NCI-H2081 treated with DMSO at 0.1 percent for 48 hours (cell line): ENCODE measurements around the gene LAMP1.
A peak's percentile ranks its signal among the peaks of the same experiment; 100 is the strongest.
"Not testable (repeated sequence)": the region's sequence is repeated elsewhere in the genome, so short reads cannot be mapped to it uniquely, and the experiment has no call there.

Experiments used
- DNase-seq: peaks from one replicate; lab custom pipeline; 2025; lab: John Stamatoyannopoulos, UW

LAMP1 gene, protein sequence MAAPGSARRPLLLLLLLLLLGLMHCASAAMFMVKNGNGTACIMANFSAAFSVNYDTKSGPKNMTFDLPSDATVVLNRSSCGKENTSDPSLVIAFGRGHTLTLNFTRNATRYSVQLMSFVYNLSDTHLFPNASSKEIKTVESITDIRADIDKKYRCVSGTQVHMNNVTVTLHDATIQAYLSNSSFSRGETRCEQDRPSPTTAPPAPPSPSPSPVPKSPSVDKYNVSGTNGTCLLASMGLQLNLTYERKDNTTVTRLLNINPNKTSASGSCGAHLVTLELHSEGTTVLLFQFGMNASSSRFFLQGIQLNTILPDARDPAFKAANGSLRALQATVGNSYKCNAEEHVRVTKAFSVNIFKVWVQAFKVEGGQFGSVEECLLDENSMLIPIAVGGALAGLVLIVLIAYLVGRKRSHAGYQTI

GRCh38 chr13:113296823-113297369, at the start of gene LAMP1:
Gene LAMP1 (plus strand): TSS chr13:113297239. CDS start chr13:113297435, 196 bp downstream.
- DNase-seq, result peak; percentile 60

- no peak for DNase-seq
Observed at GRCh38 chr13:113252516-113253095, 44.4 kb upstream of the LAMP1 start.

- DNase-seq, result not testable (repeated sequence)
Observed at GRCh38 chr13:113257908-113258307, 39.1 kb upstream of the LAMP1 start.

DNA sequence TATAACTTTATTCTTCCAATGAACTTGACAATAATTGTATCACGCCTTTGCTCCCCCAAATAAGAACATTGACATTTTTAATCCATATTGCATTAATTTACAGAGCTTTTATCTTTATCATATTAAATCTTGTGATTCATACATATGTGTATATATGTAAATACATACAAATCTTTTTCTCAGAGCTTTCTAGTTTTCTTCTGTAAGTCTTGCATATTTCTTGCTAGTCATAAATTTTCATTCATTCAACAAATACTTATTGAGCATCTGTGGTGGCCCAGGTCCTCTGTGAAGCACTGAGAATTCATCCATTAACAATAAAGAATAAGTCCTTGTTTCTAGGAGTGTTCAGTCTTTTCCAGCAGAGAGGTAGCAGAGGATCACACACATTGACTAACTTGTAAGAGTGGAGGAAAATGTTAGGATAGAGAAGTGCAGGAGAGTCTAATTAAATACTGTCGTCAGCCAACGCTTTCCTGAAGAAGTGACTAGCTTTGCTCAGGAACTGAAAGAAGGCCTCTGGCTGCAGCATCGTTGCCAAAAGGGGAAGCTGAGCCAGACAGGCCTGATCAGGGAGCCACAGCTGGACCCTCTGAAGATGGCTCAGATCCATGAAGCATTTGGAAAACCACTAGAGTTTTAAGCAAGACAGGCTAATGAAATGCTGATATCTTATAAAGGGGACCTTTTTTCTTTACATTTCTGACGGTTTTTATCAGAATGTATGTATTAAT, 38.6 kb upstream of the LAMP1 start:
- DNase-seq, result no peak

- DNase-seq, result no peak
Observed at GRCh38 chr13:113260996-113261395, 36.0 kb upstream of the LAMP1 start.

DNA sequence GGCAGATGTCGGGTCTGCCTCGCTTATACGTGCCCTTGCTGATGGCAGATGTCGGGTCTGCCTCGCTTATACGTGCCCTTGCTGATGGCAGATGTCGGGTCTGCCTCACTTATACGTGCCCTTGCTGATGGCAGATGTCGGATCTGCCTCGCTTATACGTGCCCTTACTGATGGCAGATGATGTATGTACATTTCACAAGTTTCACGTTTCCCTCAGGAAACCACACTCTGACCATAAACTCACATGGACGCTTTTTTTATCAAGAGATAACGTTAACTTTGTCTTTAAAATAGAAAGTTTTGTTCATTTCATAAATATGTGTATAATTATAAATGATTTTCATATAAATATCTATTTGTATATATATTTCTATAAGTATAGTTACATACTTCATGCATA, 34.0 kb upstream of the LAMP1 start:
- not testable (repeated sequence) for DNase-seq

DNA sequence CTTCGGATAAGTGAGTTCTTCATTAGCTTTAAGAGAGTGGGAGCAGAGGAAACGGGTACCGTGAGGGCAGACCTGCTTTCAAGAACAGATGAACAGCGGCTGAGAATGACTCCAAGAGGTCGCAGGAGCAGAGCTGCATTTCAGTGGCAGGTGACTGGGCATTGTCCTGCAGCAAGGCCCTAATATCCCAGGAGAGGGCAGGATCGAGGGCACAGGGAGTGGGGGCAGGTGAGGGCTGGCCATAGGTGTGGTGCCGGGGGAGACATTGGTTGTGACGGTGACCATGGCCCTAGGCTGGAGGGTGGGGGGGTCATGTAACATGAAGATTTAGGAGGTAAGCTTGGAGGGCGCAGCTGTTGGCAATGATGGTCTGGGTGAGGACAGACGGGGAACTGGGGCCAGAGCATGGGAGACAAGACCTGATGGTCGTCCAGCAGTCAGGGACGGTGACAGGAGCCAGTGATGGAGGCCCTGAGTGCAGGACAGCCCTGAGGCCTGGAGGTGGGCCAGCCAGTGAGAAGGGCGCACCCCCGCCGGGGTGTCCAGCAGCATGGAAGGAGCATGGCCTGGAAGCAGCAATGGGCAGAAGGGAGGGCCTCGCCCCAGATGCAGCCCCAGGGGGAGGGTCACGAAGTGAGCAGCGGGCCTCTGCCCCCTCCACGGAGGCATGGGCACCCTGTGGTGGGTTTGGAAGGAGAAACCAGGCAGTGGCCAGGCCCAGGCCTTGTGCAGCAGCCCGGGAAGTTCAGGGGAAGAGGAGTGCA, 29.2 kb upstream of the LAMP1 start:
- DNase-seq, result no peak

GRCh38 chr13:113272031-113272430, 25.0 kb upstream of the LAMP1 start:
- DNase-seq, result no peak

DNA sequence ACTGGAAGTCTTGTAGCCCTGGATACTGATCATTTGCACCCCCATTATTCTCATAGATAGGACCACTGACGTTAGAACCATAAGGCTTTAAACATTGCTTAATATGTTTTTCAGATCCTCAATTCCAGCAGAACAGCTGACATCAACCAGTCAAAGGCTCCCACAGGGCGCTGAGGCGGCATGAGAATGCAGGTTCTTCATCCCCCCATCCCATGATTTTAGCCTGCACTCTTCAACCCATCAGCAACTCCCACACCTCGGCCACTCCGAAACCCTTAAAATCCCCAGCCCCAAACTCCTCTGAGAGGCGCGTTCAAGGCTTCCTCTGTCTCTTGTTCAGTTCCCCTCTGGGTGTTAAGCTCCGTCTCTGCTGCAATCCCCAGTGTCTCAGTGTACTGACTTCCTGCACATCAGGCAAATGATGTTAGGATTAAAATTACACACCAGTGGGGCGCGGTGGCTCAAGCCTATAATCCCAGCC, 24.3 kb upstream of the LAMP1 start:
- DNase-seq, result no peak

DNA sequence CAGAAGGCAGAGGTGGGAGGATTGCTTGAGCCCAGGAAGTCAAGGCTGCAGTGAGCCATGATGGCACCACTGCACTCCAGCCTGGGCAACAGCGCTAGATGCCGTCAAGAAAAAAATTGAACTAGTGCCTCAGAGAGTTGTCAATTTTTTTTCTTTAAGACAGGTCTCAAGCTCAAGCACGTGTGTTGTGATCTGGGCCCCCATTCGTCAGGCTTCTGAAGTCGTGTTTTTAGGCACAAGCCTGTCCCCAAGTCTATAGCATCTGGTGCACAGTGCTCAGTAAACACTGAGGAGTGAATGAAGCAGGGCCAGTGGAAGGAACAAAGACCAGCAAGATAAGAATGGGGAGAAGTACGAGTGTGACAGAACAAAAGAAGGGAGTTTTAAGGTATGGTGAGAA, 23.7 kb upstream of the LAMP1 start:
- DNase-seq, result no peak

- no peak for DNase-seq
Observed at GRCh38 chr13:113273851-113274590, 23.0 kb upstream of the LAMP1 start.

DNA sequence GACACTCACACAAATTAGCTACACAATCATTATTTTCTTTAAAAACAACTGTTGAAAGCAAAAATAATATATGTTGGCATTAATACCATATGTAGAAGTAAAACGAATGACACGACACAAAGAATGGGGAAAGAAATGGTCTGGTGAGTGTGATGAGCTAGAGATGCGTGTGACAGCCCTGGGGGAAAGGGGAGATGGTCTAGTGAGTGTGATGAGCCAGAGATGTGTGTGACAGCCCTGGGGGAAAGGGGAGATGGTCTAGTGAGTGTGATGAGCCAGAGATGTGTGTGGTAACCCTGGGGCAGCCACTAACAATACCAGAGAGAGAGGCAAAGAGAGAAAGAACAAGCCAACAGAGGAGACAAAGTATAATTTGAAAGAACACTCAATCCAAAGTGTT, 22.3 kb upstream of the LAMP1 start:
- no peak for DNase-seq

DNA sequence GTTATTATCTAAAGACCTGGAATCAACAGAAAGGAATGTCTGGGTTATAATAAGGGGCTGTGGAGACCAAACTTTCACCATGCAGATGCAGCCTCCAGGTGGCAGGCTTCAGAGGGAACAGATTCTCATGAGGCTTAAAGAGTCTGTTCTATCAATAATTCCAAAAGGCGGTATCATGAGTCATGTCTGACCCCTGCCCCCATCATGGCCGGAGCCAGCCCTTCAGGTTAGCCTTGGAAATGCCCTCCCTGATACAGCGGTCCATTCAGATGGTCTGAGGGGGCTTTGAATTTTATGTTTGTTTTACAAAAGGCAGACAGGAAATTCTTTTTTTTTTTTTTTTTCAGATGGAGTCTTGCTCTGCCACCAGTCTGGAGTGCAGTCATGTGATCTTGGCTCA, 21.7 kb upstream of the LAMP1 start:
- no peak for DNase-seq

DNA sequence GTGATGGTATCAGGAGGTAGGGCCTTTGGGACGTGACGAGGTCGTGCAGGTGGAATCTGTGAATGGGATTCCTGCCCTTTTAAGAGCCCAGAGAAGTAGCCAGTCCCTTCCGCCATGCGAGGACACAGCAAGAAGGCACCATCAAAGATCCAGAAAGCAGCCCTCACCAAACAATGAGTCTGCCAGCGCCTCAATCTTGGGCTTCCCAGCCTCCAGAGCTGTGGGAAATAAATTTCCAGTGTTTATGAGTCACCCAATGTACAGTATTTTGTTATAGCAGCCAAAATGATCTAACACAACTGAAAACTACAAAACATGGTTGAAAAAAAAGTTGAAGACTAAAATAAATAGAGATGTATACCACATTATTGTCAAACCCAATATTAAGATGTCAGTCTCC, 16.9 kb upstream of the LAMP1 start:
- DNase-seq, result no peak

DNA sequence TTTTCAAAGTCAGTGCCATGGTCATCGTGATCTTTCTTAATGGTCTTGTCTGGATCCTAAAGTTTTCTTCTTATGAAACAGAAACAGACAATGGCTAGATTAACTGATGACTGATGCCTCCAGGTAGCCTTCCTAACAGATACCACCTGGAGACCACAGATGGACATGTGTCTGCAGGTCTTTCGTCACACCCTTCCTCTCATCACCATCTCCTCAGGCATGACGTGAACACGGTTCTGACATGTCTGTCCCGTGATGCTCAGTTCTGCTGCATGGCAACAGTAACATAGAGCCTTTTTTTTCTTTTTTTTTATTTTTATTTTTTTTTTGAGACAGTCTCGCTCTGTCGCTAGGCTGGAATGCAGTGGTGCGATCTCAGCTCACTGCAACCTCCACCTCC, 13.1 kb upstream of the LAMP1 start:
- DNase-seq, result no peak

- no peak for DNase-seq
Observed at GRCh38 chr13:113288880-113289279, 8.2 kb upstream of the LAMP1 start.

GRCh38 chr13:113291129-113291528, 5.9 kb upstream of the LAMP1 start:
- no peak for DNase-seq

GRCh38 chr13:113292021-113292862, 4.8 kb upstream of the LAMP1 start:
- no peak for DNase-seq

DNA sequence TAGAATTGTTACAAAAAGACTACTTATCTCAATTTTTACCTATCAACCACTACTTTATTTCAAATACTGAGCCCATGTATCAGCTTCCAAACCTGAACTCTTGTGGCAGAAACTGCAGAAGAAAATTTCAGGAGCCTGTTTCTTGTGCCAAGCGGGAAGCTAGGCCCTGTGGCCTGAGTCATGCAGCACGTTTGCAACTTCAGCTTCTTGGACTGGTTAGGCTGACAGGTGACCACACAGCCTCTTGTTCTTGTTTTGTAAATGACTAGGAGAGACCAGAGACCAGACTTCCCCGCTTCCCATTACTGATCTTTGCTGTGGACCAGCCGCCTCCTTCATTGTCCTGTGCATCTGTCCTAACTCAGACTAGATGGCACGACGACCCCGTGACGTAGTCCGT, 3.4 kb upstream of the LAMP1 start:
- DNase-seq, result no peak

DNA sequence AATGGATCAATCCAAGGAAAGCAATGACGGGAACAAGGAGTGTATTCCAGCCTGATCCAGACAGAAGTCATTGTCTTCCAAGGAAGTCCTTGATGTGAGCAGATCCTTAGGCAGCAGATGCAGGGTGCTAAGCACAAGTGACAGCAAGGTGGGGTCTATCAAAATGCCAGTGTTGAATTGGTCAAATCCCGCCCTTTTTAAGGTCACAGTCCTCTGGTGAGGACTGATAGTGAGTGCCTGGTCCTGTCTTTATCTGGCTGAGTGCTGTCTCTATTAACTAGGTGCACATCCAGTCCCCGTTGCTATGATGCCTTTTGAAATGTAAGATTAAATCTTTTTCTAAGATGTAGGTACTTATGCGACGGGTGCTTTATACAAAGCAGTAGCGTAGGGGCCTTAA, 1.3 kb upstream of the LAMP1 start:
- DNase-seq, result no peak
